ENCODE measurements around the gene SGMS1.

Gene SGMS1

DNA sequence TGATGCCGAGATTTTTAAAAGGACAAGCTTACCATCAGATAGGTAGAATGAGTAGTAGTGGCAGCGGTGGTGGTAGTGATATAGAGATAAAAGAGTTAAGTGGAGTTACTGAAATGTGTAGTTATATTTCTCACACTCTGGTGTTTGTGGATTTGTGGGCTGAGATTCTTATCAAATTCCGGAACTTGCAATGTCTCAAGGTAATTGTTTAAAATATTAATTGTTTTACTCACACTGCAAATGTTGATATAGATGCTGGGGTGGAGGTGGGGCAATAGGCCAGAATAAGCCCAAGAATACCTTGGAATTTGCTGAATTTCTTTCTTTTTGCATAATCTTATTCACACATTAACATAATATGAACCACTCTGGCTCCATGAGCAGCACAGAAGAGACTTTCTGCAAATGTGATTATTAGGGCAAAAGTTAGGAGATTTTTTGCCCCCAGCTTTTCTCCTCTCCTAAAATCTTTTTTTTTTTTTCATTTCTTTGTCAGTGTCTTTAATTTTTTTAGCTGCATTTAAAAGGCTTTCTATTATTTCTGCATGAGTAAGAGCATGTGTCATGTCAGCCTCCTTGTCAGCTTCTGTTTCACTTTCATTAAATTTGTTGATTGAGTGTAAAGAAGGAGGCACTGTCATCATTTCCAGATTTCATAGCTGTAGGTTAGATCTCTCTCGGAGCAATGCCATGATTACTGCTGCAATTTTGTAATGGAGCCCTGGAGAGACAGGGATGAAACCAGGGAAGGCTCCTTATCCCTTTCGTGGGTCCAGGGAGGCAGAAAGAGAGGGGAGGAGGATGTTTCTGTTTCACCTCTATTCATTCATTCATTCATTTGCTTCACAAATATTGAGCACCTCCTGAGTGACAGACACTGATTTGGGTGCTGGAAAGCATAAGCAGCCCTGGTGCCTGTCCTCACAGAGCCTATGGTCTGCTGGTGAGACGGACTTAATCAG, 13.1 kb upstream of the SGMS1 start:
- DNase-seq (ENCODE audit: low spot score), result peak; percentile 16

DNA sequence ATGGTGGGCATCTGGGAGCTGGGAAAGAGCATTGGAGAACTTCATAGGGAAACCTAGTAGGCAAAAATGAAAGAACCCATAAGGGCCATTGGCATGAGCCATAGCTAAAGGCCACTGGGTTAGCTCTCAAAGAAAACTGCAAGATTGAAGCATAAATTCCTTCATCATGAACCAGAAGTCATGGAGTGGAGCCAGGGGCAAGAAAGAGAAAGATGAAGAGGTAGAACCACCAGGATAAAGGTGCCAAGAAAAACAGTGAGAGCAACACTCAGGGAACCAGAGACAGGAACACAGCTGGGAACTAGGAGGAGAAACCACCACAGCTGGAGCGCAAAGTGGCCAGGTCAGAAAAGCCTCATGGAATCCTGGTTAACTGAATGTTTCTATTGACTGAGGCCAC, 11.5 kb upstream of the SGMS1 start:
- peak; percentile 52 for DNase-seq (ENCODE audit: low spot score)

GRCh38 chr10:50634479-50634878, 10.7 kb upstream of the SGMS1 start:
- DNase-seq (ENCODE audit: low spot score), result no peak

GRCh38 chr10:50631052-50631451, 7.3 kb upstream of the SGMS1 start:
- no peak for DNase-seq (ENCODE audit: low spot score)

DNA sequence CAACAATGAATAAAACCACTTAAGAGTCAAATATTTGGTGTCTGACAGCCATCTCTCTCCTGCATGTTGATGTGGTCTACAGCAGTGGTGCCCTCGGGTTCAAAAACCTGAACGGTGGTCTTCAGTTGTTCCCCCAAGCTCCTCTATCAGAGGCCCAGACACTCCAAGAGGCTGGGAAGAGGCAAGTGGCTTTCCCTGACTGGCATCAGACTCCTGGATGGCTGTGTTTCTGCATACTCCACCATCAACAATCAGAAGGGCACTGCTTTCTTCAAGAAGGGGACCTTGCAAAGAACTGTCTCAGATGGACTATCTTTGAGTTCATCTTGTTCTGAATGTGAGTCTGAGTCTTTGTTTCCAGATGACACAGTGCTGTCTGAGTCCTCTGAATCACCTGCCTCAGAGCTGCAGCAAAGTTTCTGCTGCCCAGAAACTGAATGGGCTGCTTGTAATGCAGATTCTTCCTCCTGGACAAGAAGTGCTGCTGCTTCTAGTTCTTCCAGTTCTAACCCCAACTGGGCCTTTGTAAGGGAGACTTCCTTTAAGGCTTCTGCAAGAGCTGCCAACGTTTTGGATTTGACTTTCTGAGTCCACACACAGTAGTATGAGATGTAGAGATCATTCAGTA, 5.9 kb upstream of the SGMS1 start:
- no peak for DNase-seq (ENCODE audit: low spot score)

- DNase-seq (ENCODE audit: low spot score), result no peak
Measured at GRCh38 chr10:50627896-50628295, 4.1 kb upstream of the SGMS1 start.

DNA sequence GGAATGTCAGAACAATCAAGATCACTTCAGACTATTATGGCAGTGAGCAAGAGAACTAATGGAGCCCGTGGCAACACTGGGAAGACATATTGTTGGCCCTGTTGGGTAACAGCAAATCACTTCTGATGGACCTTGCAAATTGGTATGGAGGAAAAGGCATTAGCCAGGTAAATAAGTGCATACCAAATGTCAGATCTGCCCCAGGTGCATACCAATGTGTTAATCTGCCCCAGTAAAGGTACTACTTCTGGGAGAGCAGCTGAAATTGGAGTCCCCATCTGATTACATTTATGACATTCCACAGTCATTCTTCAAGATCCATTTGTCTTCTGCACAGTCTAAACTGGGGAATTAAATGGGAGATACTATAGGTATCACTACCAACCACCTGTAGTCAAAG, 3.7 kb upstream of the SGMS1 start:
- DNase-seq (ENCODE audit: low spot score), result no peak

DNA sequence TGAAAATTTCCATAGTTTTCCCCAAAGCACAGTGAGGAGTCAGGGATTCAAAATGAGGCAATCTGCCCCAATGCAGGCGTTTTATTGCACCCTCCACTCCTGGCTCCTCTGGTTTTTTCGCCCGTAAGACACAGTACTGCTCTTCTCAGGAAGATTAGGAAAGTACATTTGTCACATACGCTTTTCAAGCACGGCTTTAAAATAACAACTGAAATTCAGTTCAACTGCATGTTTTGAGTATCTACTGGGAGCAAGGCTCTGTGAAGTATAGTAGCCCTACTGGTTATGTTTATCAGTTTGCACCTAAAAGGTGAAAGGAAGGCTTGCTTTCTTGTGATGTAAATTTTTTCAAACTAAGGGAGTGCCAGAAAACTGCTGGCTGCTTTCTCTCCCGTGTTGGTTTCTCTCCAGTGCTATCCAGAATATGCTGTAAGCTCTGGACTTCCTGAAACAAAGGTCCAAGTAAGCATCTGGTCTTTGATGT, 1.9 kb upstream of the SGMS1 start:
- DNase-seq (ENCODE audit: low spot score), result peak; percentile 13

DNA sequence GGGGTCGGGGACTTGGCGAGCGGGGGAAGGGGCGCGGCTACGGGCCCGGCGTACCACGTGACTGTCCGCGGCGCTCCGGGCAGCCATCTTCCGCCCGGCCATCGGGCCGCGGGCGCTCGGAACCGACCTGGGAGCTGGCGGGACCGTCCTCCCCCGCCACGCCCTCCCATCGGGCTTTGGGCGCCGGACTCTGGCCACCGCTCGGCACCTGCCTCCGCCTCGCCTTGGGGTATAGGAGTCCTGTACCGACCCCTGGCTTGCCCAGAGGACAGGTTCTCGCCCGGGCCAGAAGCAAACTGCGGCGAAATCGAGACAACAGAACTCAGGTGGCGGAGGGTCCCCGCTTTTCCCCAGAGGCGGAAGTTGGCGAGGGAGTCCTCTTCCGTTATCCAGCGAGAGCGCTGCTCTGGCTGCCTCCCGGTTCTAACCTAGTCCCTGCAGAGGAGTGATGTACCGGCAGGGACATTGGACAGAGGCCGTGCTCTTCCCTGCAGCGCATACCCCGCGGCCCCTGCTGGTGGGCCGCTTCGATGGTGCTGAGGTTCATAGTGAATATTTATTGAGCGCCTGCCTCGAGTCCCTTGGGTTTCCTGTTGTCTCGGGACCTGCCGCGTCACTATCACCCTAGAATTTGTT, 1.2 kb upstream of the SGMS1 start:
- DNase-seq (ENCODE audit: low spot score), result peak; percentile 81

DNA sequence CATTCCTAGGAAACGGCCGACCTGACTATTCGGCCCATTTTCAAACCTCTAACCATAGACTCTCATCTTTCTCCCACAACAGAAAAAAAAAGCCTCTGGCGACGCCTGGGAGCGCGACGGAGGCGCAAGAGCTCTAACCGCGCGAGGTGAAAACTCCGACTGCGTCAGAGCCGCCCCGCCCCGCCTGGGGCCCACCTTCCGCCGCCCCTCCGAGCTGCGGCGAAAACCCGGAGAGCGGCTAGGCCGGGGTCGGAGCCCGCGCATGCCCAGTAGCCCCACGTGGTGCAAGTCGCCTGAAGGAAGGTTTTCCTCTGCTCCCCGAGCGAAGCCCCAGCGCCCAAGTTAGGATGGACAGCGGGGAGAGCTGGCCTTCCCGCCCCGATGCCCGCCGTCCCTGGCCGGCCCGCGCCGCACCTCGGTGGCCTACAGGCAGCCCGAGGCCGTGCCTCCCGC, 683 bp upstream of the SGMS1 start:
- peak; percentile 96 for DNase-seq (ENCODE audit: low spot score)

GRCh38 chr10:50622706-50623662, 772 bp downstream of the SGMS1 start:
- DNase-seq (ENCODE audit: low spot score), result peak; percentile 34

DNA sequence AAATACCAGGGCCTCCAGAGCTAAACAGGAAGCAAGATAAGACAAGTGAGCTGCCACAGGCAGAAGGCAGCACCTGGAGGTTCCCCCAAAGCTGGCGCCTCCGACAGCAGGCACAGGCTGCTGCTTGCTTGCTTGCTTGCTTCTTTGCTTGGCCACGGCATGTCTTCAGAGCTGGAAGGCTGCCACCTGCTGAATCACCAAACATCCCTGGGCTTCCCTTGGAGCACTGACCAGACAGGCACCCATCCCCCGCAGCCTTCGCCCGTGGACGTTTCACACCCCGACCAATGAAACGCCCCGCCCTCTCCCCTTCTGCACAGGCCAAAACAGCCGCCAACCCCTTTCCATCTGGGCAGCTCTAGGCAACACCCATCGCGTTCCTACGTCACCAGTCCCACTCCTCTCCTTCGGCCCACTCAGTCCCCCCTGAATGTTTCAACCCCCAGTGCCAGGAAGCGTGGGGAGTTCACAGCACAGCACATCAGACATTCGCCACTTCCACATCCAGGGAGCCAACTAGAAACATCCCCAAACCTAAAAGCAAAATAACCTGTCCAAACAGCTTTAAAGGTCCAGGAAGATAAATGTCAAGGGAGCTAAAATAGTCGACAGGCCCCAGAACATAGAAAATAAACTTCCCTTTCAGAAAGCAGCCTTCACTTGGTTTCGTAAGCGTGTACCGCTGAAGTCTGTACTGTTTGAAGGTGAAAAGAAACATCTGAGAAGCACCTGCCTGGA, 1.6 kb downstream of the SGMS1 start:
- DNase-seq (ENCODE audit: low spot score), result peak; percentile 92

DNA sequence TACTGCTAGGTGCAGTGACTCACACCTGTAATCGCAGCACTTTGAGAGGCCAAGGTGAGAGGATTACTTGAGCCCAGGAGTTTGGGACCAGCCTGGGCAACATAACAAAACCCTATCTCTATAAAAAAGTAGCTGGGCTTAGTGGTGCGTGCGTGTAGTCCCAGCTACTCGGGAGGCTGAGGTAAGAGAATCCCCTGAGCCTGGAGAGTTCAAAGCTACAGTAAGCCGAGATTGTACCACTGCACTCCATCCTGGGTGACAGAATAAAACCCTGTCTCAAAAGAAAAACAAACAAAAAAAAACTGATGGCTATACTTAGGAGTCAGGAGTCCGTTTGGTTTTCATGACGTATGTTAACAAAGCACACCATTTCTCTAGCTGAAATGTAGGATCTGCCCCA, 2.9 kb downstream of the SGMS1 start:
- DNase-seq (ENCODE audit: low spot score), result no peak

- no peak for DNase-seq (ENCODE audit: low spot score)
Measured at GRCh38 chr10:50619882-50620281, 3.9 kb downstream of the SGMS1 start.

DNA sequence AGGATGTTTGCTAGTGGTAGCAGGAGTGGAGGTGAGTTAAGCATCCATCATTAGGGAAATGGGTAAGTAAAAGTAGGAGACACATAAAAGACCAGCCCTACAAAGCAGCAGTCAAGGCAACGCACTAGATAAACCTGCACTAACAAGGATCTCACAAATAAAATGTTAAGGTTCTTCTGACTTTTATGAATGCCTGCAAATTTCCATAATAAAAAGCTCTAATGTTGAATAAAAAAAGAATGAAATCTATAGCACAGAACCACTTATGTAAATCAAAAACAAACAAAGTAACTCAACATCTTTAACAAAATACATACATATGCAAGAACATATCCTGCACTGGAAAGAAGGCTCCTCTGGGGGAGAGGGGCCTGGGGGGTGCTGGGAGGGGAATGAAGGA, 4.6 kb downstream of the SGMS1 start:
- DNase-seq (ENCODE audit: low spot score), result no peak

DNA sequence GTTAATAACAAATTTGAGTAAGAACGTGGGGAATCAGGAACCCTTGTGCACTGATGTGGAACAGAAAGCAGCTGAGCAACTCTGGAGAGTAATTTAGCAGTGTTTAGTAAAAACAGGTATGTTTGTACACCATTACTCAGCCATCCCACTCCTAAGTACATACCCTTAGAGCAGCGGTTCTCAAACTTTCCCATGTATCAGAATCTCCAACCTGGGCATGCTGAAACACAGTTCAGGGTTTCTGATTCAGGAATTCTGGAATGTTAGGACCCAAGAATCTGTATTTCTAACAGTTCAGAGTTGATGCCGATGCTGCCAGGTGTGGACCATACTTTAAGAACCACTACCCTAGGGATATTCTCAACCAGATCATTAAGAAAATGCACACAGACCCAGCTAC, 5.1 kb downstream of the SGMS1 start:
- DNase-seq (ENCODE audit: low spot score), result no peak

DNA sequence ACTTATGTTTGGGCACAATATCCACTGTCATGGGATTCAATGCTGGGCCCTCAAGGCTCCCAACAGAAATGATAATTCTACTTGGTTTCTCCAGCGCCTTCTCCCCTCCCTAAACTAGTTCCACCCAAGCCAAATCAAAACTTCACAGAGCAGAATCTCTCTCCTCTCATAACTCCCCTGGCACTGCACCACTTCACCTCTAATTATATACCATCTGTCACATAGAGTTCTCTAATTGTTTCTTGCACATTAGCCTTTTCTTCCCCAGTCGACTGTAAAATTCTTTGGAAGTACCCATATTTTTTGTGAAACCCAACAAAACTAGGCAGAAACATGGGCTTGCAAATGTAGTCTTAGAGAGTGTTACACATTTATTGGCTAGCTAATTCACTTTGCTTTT, 8.1 kb downstream of the SGMS1 start:
- no peak for DNase-seq (ENCODE audit: low spot score)

GRCh38 chr10:50614444-50615137, 9.2 kb downstream of the SGMS1 start:
- DNase-seq (ENCODE audit: low spot score), result no peak

DNA sequence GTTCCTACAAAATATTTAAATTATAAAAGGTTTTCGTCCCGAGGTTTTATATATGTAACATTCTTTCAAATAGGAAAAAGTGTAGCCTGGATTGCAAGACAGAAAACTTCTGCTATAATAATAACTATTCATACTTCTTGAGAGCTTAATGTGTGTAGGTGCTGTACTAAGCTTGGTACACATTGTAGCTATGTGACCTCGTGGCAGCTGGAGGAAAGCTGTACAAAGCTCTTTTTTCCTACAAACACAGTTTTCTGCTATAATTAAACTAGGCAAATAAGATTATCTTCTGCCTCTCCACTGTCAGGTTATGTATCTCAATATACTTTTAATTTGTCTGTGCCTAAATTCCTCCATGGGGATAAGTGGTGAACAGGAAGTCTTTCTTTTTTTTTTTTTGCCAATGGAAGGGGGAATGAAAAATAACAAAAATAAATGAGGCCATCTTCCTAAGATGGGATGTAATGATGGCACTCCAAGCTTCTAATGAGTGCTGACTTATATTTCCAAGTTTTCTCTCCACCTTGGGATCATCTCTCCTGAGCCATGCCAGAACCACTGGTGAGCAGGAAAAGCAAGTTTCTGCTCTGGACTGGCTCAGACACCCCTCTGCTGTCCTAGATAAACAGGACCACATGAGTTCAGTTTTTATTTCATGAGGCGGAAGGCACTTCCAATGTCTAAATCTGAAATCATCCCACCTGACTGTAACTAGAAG, 9.9 kb downstream of the SGMS1 start:
- no peak for DNase-seq (ENCODE audit: low spot score)

DNA sequence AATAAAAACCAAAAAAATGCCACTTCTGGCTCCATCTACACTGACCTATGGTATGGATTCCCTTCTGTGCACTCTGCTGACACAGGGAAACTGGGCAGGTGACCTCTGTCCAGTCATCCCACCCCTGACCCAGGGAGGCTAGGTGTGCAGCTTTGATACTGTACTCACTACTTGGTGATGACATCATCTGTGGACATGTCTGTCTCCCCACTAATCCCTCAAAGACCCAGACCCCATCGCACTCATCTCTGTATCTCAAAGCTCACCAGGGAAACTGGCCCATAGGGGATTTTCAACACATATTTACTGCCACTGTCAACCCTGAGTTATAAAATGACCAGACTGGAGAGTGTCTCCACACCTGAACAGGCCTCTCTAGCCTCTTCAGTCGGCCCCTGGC, 10.6 kb downstream of the SGMS1 start:
- DNase-seq (ENCODE audit: low spot score), result no peak

All from AG08395 (cell line).